CD4-positive, alpha-beta memory T cell (primary cell): Measurements from ENCODE around the gene EEF2KMT. TPM values are rescaled to one million over a fixed set of nuclear protein-coding genes. Genes with fewer than 3 reads are reported as not detected.

Source experiments
- CTCF ChIA-PET: fragments of 350-600 bp; sonication (Branson Sonifier 250); formaldehyde crosslinking; loops from one replicate; lab custom pipeline; 2021; ENCODE audit warnings: inconsistent platforms; ENCODE audit not compliant: partially characterized antibody; lab: Charles Lee
- POLR2A ChIA-PET: fragments of 350-600 bp; sonication (Branson Sonifier 250); formaldehyde crosslinking; loops from one replicate; lab custom pipeline; 2021; ENCODE audit not compliant: partially characterized antibody; lab: Charles Lee
- DNase-seq, 5 donors: peaks; one replicate each; pipeline versions ENCODE4 v3.0.0 to v3.0.0-alpha.2; 2020 to 2022; ENCODE audit warnings: mixed read lengths in 1 of 5
- H3K27ac ChIP-seq: one replicate; pipeline ENCODE4 v1.7.0; 2013; ENCODE audit warnings: low read depth, low read length
- H3K27me3 ChIP-seq: 2 replicates; pipeline ENCODE4 v1.7.0; 2013; ENCODE audit warnings: mild to moderate bottlenecking, low read length, moderate library complexity; ENCODE audit not compliant: insufficient read depth
- H3K36me3 ChIP-seq: 2 replicates; pipeline ENCODE4 v1.7.0; 2013; ENCODE audit warnings: mild to moderate bottlenecking, low read length, moderate library complexity; ENCODE audit not compliant: insufficient read depth
- H3K4me1 ChIP-seq: 2 replicates; pipeline ENCODE4 v1.7.0; 2013; ENCODE audit warnings: mild to moderate bottlenecking, low read length, moderate library complexity; ENCODE audit not compliant: insufficient read depth
- H3K4me3 ChIP-seq, 2 donors: one replicate each; pipeline ENCODE4 v1.7.0; 2013; ENCODE audit warnings: low read length in 2 of 2, mild to moderate bottlenecking in 1 of 2
- H3K9me3 ChIP-seq, 2 donors: one replicate each; pipeline ENCODE4 v1.7.0; 2013; ENCODE audit warnings: low read length in 2 of 2, control low read depth in 1 of 2; ENCODE audit not compliant: control insufficient read depth in 1 of 2
- H3K27ac Mint-ChIP-seq, 7 donors: one replicate each; pipeline ENCODE4 v1.8.0; 2020 to 2021; ENCODE audit warnings: mixed read lengths in 7 of 7, mild to moderate bottlenecking in 6 of 7, inconsistent platforms in 3 of 7, moderate library complexity in 3 of 7
- H3K27me3 Mint-ChIP-seq, 2 donors: one replicate each; pipeline ENCODE4 v1.8.0; 2020 to 2021; ENCODE audit warnings: mixed read lengths in 2 of 2
- H3K36me3 Mint-ChIP-seq, 2 donors: one replicate each; pipeline ENCODE4 v1.8.0; 2020 to 2021; ENCODE audit warnings: mixed read lengths in 2 of 2, inconsistent platforms in 1 of 2, mild to moderate bottlenecking in 1 of 2
- H3K4me1 Mint-ChIP-seq, 4 donors: one replicate each; pipeline ENCODE4 v1.8.0; 2020 to 2021; ENCODE audit warnings: mixed read lengths in 4 of 4, mild to moderate bottlenecking in 1 of 4
- H3K4me3 Mint-ChIP-seq, 8 donors: one replicate each; pipeline ENCODE4 v1.8.0; 2020 to 2021; ENCODE audit warnings: mixed read lengths in 8 of 8, mild to moderate bottlenecking in 7 of 8, moderate library complexity in 6 of 8, inconsistent platforms in 3 of 8
- H3K9me3 Mint-ChIP-seq, 8 donors: one replicate each; pipeline ENCODE4 v1.8.0; 2020 to 2021; ENCODE audit warnings: mixed read lengths in 8 of 8, mild to moderate bottlenecking in 5 of 8, inconsistent platforms in 3 of 8, moderate library complexity in 1 of 8
- intact Hi-C: fragments of 100-400 bp; cut with micrococcal nuclease; formaldehyde crosslinking; loops from one replicate; pipeline ENCODE4 v1.15.1; 2023
- polyA plus RNA-seq, 2 donors: library from polyadenylated mRNA; unstranded; fragments of 300-500 nt; fragmentation: Illumina TruSeq; gene quantifications; one replicate each; pipeline ENCODE4 v1.2.3, GENCODE V29; 2021
- total RNA-seq, 2 experiments: library from RNA; stranded (reverse); gene quantifications; one replicate each; pipeline ENCODE4 v1.2.3, GENCODE V29; 2021

Gene EEF2KMT
- total and polyA plus RNA-seq, 4 experiments from 2014 or later = 6.1 to 19.7 (median 12.1) TPM

DNA sequence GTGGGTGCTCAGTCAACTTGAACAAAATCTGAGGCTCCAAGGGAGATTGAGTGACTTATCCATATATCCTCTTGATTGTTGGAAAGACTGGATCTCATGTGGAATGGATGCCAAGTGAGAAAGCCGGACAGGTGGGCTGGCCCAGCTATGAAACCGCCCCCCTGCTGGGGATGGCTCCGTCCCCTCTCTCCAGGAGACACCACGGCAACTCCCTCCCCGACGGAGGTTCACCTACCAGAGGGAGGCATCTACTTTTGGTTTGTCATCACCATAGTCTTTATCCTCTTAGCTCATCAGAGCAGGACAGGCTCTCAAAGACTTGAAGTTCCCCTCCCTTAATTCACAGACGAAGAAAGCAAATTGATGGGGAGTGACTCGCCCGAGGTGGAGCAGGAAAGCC lies 27.7 kb downstream of the EEF2KMT start:
- no peaks in the 10 kb centered on the region for H3K9me3 ChIP-seq
- intact Hi-C loops = no loop called here
- H3K27ac ChIP-seq = no peak overlapping the region
- peaks cover 22% of the 10 kb centered on the region for H3K4me1 ChIP-seq
- ChIA-PET CTCF (no interaction called here), POLR2A (interaction anchor here (0.6 kb wide), 1 partner anchor 208 kb away, joined by 3 read pairs; no protein-coding TSS in a partner anchor)
- H3K36me3 Mint-ChIP-seq = peaks cover 0 to 14% of the 10 kb centered on the region in 2 donors
- H3K9me3 Mint-ChIP-seq = no peaks in the 10 kb centered on the region
- peak overlapping the region in 4 of 7 donors; percentile 12 to 50 (median 34) for H3K27ac Mint-ChIP-seq
- H3K4me3 Mint-ChIP-seq = peak overlapping the region in 1 of 8 donors; percentile 7
- H3K27me3 ChIP-seq = no peaks in the 10 kb centered on the region
- H3K36me3 ChIP-seq = no peaks in the 10 kb centered on the region
- DNase-seq = no peak
- peaks cover 21 to 34% (median 26%) of the 10 kb centered on the region in 4 donors for H3K4me1 Mint-ChIP-seq
- H3K4me3 ChIP-seq = no peak overlapping the region
- no peaks in the 10 kb centered on the region for H3K27me3 Mint-ChIP-seq

DNA sequence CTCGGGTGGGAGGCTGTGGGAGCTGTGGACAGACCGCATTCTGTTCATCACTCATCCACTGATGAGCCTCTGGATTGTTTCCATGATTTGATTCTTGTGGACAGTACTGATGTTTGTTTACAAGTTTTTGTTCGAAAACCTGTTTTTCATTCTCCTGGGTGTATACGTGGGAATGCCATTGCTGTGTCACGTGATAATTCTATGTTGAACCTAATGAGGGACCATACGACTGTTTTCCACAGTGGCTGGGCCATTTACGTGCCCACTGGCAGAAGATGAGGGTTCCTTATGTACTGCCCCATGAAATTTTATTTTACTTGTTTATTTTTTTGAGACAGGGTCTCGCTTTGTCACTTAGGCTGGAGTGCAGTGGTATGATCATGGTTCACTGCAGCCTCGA lies 28.5 kb downstream of the EEF2KMT start:
- Mint-ChIP-seq H3K27ac (peak overlapping the region in 1 of 7 donors; percentile 27), H3K36me3 (peaks cover 0 to 7% of the 10 kb centered on the region in 2 donors), H3K4me3 (no peak overlapping the region), H3K4me1 (peaks cover 19 to 28% (median 25%) of the 10 kb centered on the region in 4 donors), H3K9me3 (no peaks in the 10 kb centered on the region), H3K27me3 (no peaks in the 10 kb centered on the region)
- no peaks in the 10 kb centered on the region for H3K27me3 ChIP-seq
- H3K36me3 ChIP-seq = no peaks in the 10 kb centered on the region
- no peaks in the 10 kb centered on the region for H3K9me3 ChIP-seq
- no peak overlapping the region for H3K27ac ChIP-seq
- no peak for DNase-seq
- ChIA-PET CTCF (no interaction called here), POLR2A (no interaction called here)
- H3K4me1 ChIP-seq = peaks cover 22% of the 10 kb centered on the region
- intact Hi-C loops = no loop called here
- no peak overlapping the region for H3K4me3 ChIP-seq

- Mint-ChIP-seq H3K36me3 (no peaks in the 10 kb centered on the region), H3K4me1 (peaks cover 5 to 9% (median 7%) of the 10 kb centered on the region in 4 donors), H3K9me3 (no peaks in the 10 kb centered on the region), H3K27me3 (peaks cover 0 to 5% of the 10 kb centered on the region in 2 donors), H3K27ac (no peak overlapping the region), H3K4me3 (no peak overlapping the region)
- no peaks in the 10 kb centered on the region for H3K9me3 ChIP-seq
- intact Hi-C loops = no loop called here
- H3K36me3 ChIP-seq = no peaks in the 10 kb centered on the region
- no peak for DNase-seq
- H3K27me3 ChIP-seq = no peaks in the 10 kb centered on the region
- CTCF ChIA-PET = no interaction called here
- no peak overlapping the region for H3K27ac ChIP-seq
- H3K4me3 ChIP-seq = no peak overlapping the region
- peaks cover 7% of the 10 kb centered on the region for H3K4me1 ChIP-seq
- POLR2A ChIA-PET = no interaction called here
Measured at GRCh38 chr16:5066511-5066910, 31.1 kb downstream of the EEF2KMT start.

- Mint-ChIP-seq H3K9me3 (no peaks in the 10 kb centered on the region), H3K4me3 (no peak within 1 kb of the TSS), H3K27me3 (peaks cover 0 to 5% of the 10 kb centered on the region in 2 donors), H3K4me1 (peaks cover under 1 to 2% (median under 1%) of the 10 kb centered on the region in 4 donors), H3K36me3 (no peaks in the 10 kb centered on the region), H3K27ac (no peak within 1 kb of the TSS)
- Histone ChIP-seq H3K36me3 (no peaks in the 10 kb centered on the region), H3K27ac (no peak within 1 kb of the TSS), H3K27me3 (no peaks in the 10 kb centered on the region), H3K4me3 (no peak within 1 kb of the TSS), H3K9me3 (no peaks in the 10 kb centered on the region), H3K4me1 (no peaks in the 10 kb centered on the region)
- no peak for DNase-seq
- POLR2A ChIA-PET = no interaction called here
- CTCF ChIA-PET = no interaction called here
- intact Hi-C loops = no loop called here
Measured at GRCh38 chr16:5065813-5066212, 31.8 kb downstream of the EEF2KMT start, which contains the start of gene C16orf89. C16orf89 (minus strand) TSS chr16:5065956; CDS start chr16:5065908, 48 bp downstream.

- H3K4me1 Mint-ChIP-seq = no peaks in the 10 kb centered on the region
- no peak overlapping the region for H3K27ac Mint-ChIP-seq
- DNase-seq = no peak
- Histone ChIP-seq H3K36me3 (no peaks in the 10 kb centered on the region), H3K4me1 (no peaks in the 10 kb centered on the region), H3K9me3 (no peaks in the 10 kb centered on the region), H3K27me3 (no peaks in the 10 kb centered on the region), H3K27ac (no peak overlapping the region), H3K4me3 (no peak overlapping the region)
- no peaks in the 10 kb centered on the region for H3K36me3 Mint-ChIP-seq
- intact Hi-C loops = no loop called here
- peaks cover 0 to 5% of the 10 kb centered on the region in 2 donors for H3K27me3 Mint-ChIP-seq
- no peak overlapping the region for H3K4me3 Mint-ChIP-seq
- POLR2A ChIA-PET = no interaction called here
- CTCF ChIA-PET = no interaction called here
- H3K9me3 Mint-ChIP-seq = no peaks in the 10 kb centered on the region
Measured at GRCh38 chr16:5065326-5065725, 32.3 kb downstream of the EEF2KMT start.

- intact Hi-C loops = no loop called here
- CTCF ChIA-PET = no interaction called here
- no peak overlapping the region for H3K4me3 ChIP-seq
- DNase-seq = no peak
- no peaks in the 10 kb centered on the region for H3K9me3 ChIP-seq
- no peak overlapping the region for H3K27ac ChIP-seq
- Mint-ChIP-seq H3K36me3 (no peaks in the 10 kb centered on the region), H3K9me3 (no peaks in the 10 kb centered on the region), H3K27ac (no peak overlapping the region), H3K27me3 (peaks cover 0 to 5% of the 10 kb centered on the region in 2 donors), H3K4me1 (no peaks in the 10 kb centered on the region), H3K4me3 (no peak overlapping the region)
- H3K4me1 ChIP-seq = no peaks in the 10 kb centered on the region
- POLR2A ChIA-PET = no interaction called here
- no peaks in the 10 kb centered on the region for H3K36me3 ChIP-seq
- H3K27me3 ChIP-seq = no peaks in the 10 kb centered on the region
Measured at GRCh38 chr16:5064915-5065314, 32.7 kb downstream of the EEF2KMT start.

DNA sequence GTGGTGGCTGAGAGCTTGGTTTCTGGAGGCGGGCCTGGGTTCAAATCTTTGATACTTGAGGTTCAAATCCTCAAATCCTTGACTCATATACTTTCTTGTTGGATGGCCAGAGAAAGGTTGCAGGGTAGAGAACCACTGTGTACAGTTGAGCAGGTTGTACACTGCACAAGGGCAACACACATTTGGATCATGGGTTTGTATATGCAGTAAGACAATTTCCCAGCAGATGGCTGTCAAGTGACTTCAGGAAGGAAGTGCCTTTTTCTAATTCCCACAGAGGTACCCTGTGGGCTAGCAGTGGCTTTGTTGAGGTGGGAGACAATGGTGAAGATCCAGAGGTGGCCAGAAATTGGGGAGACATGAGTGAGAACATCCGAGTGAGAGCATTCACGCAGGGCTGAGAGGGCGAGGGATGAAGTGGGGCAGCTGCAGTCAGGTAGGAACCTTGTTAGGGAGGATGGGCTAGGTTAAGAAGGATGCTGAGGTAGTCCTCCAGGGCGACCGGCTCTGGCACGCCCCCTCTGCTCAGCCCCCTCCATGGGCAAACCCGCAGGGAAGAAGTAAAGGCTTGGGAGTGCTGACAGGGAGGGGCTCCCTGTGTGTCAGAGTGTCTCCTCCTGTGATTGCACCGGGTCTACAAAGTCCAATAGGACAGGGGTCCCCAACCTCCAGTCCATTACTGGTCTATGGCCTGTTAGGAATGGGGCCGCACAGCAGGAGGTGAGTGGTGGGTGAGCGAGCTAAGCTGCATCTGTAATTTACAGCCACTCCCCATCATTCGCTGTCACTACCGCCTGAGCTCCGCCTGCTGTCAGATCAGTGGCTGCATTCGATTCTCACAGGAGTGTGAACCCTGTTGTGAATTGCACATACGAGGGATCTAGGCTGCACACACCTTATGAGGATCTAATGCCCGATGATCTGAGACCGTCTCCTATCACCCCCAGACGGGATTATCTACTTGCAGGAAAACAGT lies 34.5 kb downstream of the EEF2KMT start:
- no peaks in the 10 kb centered on the region for H3K9me3 Mint-ChIP-seq
- peaks cover 0 to 5% of the 10 kb centered on the region in 2 donors for H3K27me3 Mint-ChIP-seq
- intact Hi-C loops = no loop called here
- H3K27ac ChIP-seq = no peak overlapping the region
- H3K27me3 ChIP-seq = no peaks in the 10 kb centered on the region
- no peak for DNase-seq
- H3K4me3 Mint-ChIP-seq = no peak overlapping the region
- H3K4me1 ChIP-seq = no peaks in the 10 kb centered on the region
- ChIA-PET POLR2A (no interaction called here), CTCF (interaction anchor here (1.0 kb wide), 1 partner anchor 9 kb away, joined by 3 read pairs; the partner anchor contains the start of gene ALG1)
- no peaks in the 10 kb centered on the region for H3K9me3 ChIP-seq
- no peaks in the 10 kb centered on the region for H3K36me3 ChIP-seq
- no peaks in the 10 kb centered on the region for H3K4me1 Mint-ChIP-seq
- H3K27ac Mint-ChIP-seq = peak overlapping the region in 1 of 7 donors; percentile 13
- no peaks in the 10 kb centered on the region for H3K36me3 Mint-ChIP-seq
- H3K4me3 ChIP-seq = no peak overlapping the region
